WTC11 (cell line): ENCODE results near the gene NEURL1B.

Experiments used
- CREB1 ChIP-seq: sonication (generic); formaldehyde crosslinking; IDR thresholded peaks from 2 replicates; pipeline ENCODE4 v1.8.0; 2023; ENCODE audit warnings: mild to moderate bottlenecking, missing genetic modification reagents
- IRF2 ChIP-seq: sonication (generic); formaldehyde crosslinking; IDR thresholded peaks from 2 replicates; pipeline ENCODE4 v1.8.0; 2022; ENCODE audit warnings: low read depth, missing genetic modification reagents, borderline replicate concordance
- KAT7 ChIP-seq: sonication (generic); formaldehyde crosslinking; IDR thresholded peaks from 2 replicates; pipeline ENCODE4 v1.8.1; 2023; ENCODE audit warnings: missing genetic modification reagents, mild to moderate bottlenecking, borderline replicate concordance
- NFYB ChIP-seq: sonication (generic); formaldehyde crosslinking; conservative IDR thresholded peaks from 2 replicates; pipeline ENCODE4 v1.8.0; 2022; ENCODE audit warnings: low read depth, missing genetic modification reagents
- NR1H2 ChIP-seq: sonication (generic); formaldehyde crosslinking; IDR thresholded peaks from 2 replicates; pipeline ENCODE4 v1.9.0; 2021; ENCODE audit warnings: mild to moderate bottlenecking, moderate library complexity, missing genetic modification reagents
- TF ChIP-seq, protein P1 (sequence below): fragments of 200-600 bp; IDR thresholded peaks from 2 replicates; pipeline ENCODE4 v1.8.0; 2022; ENCODE audit warnings: antibody characterized with exemption
- TF ChIP-seq, protein P2 (sequence below): sonication (generic); formaldehyde crosslinking; IDR thresholded peaks from 2 replicates; pipeline ENCODE4 v1.8.0; 2022; ENCODE audit warnings: missing genetic modification reagents
- TF ChIP-seq, protein P3 (sequence below): sonication (generic); formaldehyde crosslinking; IDR thresholded peaks from 2 replicates; pipeline ENCODE4 v1.8.0; 2022; ENCODE audit warnings: mild to moderate bottlenecking, missing genetic modification reagents
- TF ChIP-seq, protein P4 (sequence below): sonication (generic); formaldehyde crosslinking; IDR thresholded peaks from 2 replicates; pipeline ENCODE4 v1.8.1; 2023; ENCODE audit warnings: mild to moderate bottlenecking, missing genetic modification reagents
- TF ChIP-seq, protein P5 (sequence below): sonication (generic); formaldehyde crosslinking; IDR thresholded peaks from 2 replicates; pipeline ENCODE4 v1.8.1; 2022; ENCODE audit warnings: mild to moderate bottlenecking, moderate library complexity, missing genetic modification reagents
- TF ChIP-seq, protein P6 (sequence below): sonication (generic); formaldehyde crosslinking; conservative IDR thresholded peaks from 2 replicates; pipeline ENCODE4 v1.8.1; 2022; ENCODE audit warnings: mild to moderate bottlenecking, missing genetic modification reagents
- TF ChIP-seq, protein P7 (sequence below): sonication (generic); formaldehyde crosslinking; IDR thresholded peaks from 2 replicates; pipeline ENCODE4 v1.8.1; 2023; ENCODE audit warnings: mild to moderate bottlenecking, missing genetic modification reagents, moderate library complexity

DNA sequence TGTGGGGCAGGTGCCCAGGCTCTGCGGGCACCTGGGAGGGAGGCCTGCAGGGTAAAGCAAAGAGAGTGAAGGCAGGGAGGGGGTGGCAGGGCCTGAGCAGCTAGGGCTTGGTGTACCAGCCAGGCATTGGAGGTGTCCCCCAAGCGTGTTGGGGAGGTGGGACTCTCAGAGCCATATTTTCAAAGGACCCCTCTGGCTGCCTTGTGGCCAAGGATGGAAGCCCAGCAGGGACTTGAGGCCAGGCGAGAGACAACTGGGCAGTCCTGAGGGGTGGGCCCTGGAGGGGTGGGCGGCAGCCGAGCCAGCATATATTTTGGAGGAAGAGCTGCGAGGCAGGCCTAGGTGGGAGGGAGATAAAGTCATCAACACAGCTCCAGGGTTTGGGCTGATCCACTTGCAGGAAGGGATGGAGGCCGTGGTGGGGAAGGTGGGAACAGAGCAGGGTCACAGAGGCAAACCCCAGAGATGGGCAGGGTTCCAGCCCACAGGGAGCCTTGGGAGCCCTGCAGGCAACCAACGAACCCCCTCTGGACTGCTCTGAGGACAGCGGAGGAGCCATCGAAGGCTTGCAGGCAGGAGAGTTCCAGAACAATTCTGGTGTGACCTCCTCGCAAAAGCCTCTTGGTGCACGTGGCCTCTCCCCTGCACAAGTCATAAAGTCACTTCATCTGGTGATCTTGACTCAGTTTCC lies 94.2 kb downstream of the NEURL1B start:
- no peak for TF ChIP-seq KAT7 (CRISPR knock-in tag)
- TF ChIP-seq, protein P1, sequence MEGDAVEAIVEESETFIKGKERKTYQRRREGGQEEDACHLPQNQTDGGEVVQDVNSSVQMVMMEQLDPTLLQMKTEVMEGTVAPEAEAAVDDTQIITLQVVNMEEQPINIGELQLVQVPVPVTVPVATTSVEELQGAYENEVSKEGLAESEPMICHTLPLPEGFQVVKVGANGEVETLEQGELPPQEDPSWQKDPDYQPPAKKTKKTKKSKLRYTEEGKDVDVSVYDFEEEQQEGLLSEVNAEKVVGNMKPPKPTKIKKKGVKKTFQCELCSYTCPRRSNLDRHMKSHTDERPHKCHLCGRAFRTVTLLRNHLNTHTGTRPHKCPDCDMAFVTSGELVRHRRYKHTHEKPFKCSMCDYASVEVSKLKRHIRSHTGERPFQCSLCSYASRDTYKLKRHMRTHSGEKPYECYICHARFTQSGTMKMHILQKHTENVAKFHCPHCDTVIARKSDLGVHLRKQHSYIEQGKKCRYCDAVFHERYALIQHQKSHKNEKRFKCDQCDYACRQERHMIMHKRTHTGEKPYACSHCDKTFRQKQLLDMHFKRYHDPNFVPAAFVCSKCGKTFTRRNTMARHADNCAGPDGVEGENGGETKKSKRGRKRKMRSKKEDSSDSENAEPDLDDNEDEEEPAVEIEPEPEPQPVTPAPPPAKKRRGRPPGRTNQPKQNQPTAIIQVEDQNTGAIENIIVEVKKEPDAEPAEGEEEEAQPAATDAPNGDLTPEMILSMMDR, result no peak
- TF ChIP-seq, protein P2, sequence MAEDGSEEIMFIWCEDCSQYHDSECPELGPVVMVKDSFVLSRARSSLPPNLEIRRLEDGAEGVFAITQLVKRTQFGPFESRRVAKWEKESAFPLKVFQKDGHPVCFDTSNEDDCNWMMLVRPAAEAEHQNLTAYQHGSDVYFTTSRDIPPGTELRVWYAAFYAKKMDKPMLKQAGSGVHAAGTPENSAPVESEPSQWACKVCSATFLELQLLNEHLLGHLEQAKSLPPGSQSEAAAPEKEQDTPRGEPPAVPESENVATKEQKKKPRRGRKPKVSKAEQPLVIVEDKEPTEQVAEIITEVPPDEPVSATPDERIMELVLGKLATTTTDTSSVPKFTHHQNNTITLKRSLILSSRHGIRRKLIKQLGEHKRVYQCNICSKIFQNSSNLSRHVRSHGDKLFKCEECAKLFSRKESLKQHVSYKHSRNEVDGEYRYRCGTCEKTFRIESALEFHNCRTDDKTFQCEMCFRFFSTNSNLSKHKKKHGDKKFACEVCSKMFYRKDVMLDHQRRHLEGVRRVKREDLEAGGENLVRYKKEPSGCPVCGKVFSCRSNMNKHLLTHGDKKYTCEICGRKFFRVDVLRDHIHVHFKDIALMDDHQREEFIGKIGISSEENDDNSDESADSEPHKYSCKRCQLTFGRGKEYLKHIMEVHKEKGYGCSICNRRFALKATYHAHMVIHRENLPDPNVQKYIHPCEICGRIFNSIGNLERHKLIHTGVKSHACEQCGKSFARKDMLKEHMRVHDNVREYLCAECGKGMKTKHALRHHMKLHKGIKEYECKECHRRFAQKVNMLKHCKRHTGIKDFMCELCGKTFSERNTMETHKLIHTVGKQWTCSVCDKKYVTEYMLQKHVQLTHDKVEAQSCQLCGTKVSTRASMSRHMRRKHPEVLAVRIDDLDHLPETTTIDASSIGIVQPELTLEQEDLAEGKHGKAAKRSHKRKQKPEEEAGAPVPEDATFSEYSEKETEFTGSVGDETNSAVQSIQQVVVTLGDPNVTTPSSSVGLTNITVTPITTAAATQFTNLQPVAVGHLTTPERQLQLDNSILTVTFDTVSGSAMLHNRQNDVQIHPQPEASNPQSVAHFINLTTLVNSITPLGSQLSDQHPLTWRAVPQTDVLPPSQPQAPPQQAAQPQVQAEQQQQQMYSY (CRISPR knock-in tag), result no peak
- no peak for TF ChIP-seq NR1H2 (CRISPR knock-in tag)
- no peak for TF ChIP-seq IRF2 (CRISPR knock-in tag)
- TF ChIP-seq, protein P3, sequence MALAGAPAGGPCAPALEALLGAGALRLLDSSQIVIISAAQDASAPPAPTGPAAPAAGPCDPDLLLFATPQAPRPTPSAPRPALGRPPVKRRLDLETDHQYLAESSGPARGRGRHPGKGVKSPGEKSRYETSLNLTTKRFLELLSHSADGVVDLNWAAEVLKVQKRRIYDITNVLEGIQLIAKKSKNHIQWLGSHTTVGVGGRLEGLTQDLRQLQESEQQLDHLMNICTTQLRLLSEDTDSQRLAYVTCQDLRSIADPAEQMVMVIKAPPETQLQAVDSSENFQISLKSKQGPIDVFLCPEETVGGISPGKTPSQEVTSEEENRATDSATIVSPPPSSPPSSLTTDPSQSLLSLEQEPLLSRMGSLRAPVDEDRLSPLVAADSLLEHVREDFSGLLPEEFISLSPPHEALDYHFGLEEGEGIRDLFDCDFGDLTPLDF (CRISPR knock-in tag), result no peak
- TF ChIP-seq NFYB, result no peak
- TF ChIP-seq, protein P4, sequence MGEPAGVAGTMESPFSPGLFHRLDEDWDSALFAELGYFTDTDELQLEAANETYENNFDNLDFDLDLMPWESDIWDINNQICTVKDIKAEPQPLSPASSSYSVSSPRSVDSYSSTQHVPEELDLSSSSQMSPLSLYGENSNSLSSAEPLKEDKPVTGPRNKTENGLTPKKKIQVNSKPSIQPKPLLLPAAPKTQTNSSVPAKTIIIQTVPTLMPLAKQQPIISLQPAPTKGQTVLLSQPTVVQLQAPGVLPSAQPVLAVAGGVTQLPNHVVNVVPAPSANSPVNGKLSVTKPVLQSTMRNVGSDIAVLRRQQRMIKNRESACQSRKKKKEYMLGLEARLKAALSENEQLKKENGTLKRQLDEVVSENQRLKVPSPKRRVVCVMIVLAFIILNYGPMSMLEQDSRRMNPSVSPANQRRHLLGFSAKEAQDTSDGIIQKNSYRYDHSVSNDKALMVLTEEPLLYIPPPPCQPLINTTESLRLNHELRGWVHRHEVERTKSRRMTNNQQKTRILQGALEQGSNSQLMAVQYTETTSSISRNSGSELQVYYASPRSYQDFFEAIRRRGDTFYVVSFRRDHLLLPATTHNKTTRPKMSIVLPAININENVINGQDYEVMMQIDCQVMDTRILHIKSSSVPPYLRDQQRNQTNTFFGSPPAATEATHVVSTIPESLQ (CRISPR knock-in tag), result no peak
- TF ChIP-seq, protein P5, sequence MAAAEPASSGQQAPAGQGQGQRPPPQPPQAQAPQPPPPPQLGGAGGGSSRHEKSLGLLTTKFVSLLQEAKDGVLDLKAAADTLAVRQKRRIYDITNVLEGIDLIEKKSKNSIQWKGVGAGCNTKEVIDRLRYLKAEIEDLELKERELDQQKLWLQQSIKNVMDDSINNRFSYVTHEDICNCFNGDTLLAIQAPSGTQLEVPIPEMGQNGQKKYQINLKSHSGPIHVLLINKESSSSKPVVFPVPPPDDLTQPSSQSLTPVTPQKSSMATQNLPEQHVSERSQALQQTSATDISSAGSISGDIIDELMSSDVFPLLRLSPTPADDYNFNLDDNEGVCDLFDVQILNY (CRISPR knock-in tag), result no peak
- TF ChIP-seq, protein P6, sequence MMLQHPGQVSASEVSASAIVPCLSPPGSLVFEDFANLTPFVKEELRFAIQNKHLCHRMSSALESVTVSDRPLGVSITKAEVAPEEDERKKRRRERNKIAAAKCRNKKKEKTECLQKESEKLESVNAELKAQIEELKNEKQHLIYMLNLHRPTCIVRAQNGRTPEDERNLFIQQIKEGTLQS (CRISPR knock-in tag), result no peak
- TF ChIP-seq, protein P7, sequence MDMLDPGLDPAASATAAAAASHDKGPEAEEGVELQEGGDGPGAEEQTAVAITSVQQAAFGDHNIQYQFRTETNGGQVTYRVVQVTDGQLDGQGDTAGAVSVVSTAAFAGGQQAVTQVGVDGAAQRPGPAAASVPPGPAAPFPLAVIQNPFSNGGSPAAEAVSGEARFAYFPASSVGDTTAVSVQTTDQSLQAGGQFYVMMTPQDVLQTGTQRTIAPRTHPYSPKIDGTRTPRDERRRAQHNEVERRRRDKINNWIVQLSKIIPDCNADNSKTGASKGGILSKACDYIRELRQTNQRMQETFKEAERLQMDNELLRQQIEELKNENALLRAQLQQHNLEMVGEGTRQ, result no peak
- no peak for TF ChIP-seq CREB1
